Fibroblast of the conjunctiva (primary cell): ENCODE data around the gene SESN2.

ENCODE experiments used
- DNase-seq: peaks from one replicate; pipeline ENCODE4 v3.0.0-alpha.2; 2010; ENCODE audit warnings: low read depth

SESN2 gene

GRCh38 chr1:28249013-28249865 lies 10.1 kb upstream of the SESN2 start:
- DNase-seq = peak; percentile 79

- DNase-seq = no peak
These were observed 9.4 kb upstream of the SESN2 start for GRCh38 chr1:28249866-28250295.

- DNase-seq = no peak
These were observed 3.0 kb upstream of the SESN2 start for GRCh38 chr1:28256197-28256827.

- DNase-seq = no peak
These were observed 1.6 kb upstream of the SESN2 start for GRCh38 chr1:28257736-28258135.

GRCh38 chr1:28258628-28259251 lies 578 bp upstream of the SESN2 start:
- DNase-seq = no peak

GRCh38 chr1:28259934-28260802 lies 850 bp downstream of the SESN2 start:
- peak; percentile 80 for DNase-seq

- DNase-seq = no peak
These were observed 1.5 kb downstream of the SESN2 start for GRCh38 chr1:28260803-28261174.

- DNase-seq = no peak
These were observed 5.6 kb downstream of the SESN2 start for GRCh38 chr1:28264897-28265296.

- no peak for DNase-seq
These were observed 6.3 kb downstream of the SESN2 start for GRCh38 chr1:28265577-28265976.

GRCh38 chr1:28266920-28267322 lies 7.6 kb downstream of the SESN2 start:
- DNase-seq = no peak

GRCh38 chr1:28267633-28268032 lies 8.3 kb downstream of the SESN2 start:
- no peak for DNase-seq

GRCh38 chr1:28269529-28269928 lies 10.2 kb downstream of the SESN2 start:
- no peak for DNase-seq

GRCh38 chr1:28272215-28272852 lies 13.0 kb downstream of the SESN2 start:
- no peak for DNase-seq

GRCh38 chr1:28273216-28273860 lies 14.0 kb downstream of the SESN2 start:
- DNase-seq = no peak

- no peak for DNase-seq
These were observed 19.4 kb downstream of the SESN2 start for GRCh38 chr1:28278763-28279162.

GRCh38 chr1:28279721-28280120 lies 20.4 kb downstream of the SESN2 start:
- no peak for DNase-seq

- no peak for DNase-seq
These were observed 21.2 kb downstream of the SESN2 start for GRCh38 chr1:28280501-28280900.

GRCh38 chr1:28280977-28281381 lies 21.7 kb downstream of the SESN2 start:
- no peak for DNase-seq

GRCh38 chr1:28281608-28282425 lies 22.5 kb downstream of the SESN2 start:
- no peak for DNase-seq
